K562 (cell line): ENCODE measurements around the gene ARHGAP28. TPM values are rescaled to one million over a fixed set of nuclear protein-coding genes. Genes with fewer than 3 reads are reported as not detected.

Experiments used
- ATAC-seq: fragments of 200-7000 bp; cut with Tn5 transposase; 3 replicates; pipeline ENCODE4 v1.9.1; 2020; ENCODE audit warnings: moderate library complexity
- BruUV-seq: library from RNA; stranded (reverse); fragments of 400-500 nt; replicated peaks from 2 replicates; lab custom pipeline; 2021; lab: Mats Ljungman, UMichigan
- CTCF ChIA-PET: fragments of 300-600 bp; formaldehyde crosslinking; extraction: SDS; loops from one replicate; lab custom pipeline; 2021; ENCODE audit warnings: low intra/inter-chr PET ratio; lab: Yijun Ruan, JAX
- POLR2A ChIA-PET: fragments of 300-600, 350-650 bp; sonication (Branson Sonifier 250); formaldehyde crosslinking; extraction: SDS; loops from one replicate; lab custom pipeline; 2021; ENCODE audit warnings: antibody characterized with exemption, inconsistent platforms; lab: Yijun Ruan, JAX
- DNase-seq, 4 experiments: peaks; one replicate each; pipeline versions ENCODE4 v3.0.0 to v3.0.0-alpha.2; 2011 to 2018; ENCODE audit warnings: low spot score in 3 of 4, mixed read lengths in 3 of 4; ENCODE audit errors: extremely low read depth in 1 of 4
- FAIRE-seq: peaks from 2 replicates; lab custom pipeline; 2011; peaks lifted over from hg19 to GRCh38; lab: Jason Lieb, UNC
- H2AFZ ChIP-seq: 2 replicates; pipeline ENCODE4 v1.6.0; 2011; ENCODE audit warnings: low read depth, low read length, control low read depth, inconsistent platforms
- H3K27ac ChIP-seq: fragments of 200-600 bp; 3 replicates; pipeline ENCODE4 v1.8.0; 2011; ENCODE audit warnings: low read depth, mild to moderate bottlenecking, control low read depth, inconsistent platforms, low read length, moderate library complexity, mixed read lengths; ENCODE audit errors: extremely low read depth
- H3K27me3 ChIP-seq, 2 experiments: fragments of 300-600 bp in 1 of 2; 2 replicates in 1 of 2; 3 replicates in 1 of 2; pipeline versions ENCODE4 v1.6.0 to v1.8.0; 2011; ENCODE audit warnings: inconsistent platforms in 2 of 2, low read length in 2 of 2, mild to moderate bottlenecking in 1 of 2, mixed read lengths in 1 of 2, moderate library complexity in 1 of 2; ENCODE audit not compliant: control insufficient read depth in 2 of 2, insufficient read depth in 2 of 2
- H3K36me3 ChIP-seq: fragments of 300-600 bp; 3 replicates; pipeline ENCODE4 v1.8.0; 2011; ENCODE audit warnings: mild to moderate bottlenecking, low read length, inconsistent platforms; ENCODE audit not compliant: control insufficient read depth, insufficient read depth
- H3K4me1 ChIP-seq, 2 experiments: fragments of 200-600 bp in 1 of 2; replicated peaks in 1 of 2; 2 replicates in 1 of 2; 3 replicates in 1 of 2; pipeline versions ENCODE4 v1.5.1 to v1.8.0; 2011; ENCODE audit warnings: inconsistent platforms in 2 of 2, low read length in 2 of 2, mild to moderate bottlenecking in 1 of 2, mixed read lengths in 1 of 2, moderate library complexity in 1 of 2; ENCODE audit not compliant: control insufficient read depth in 2 of 2, insufficient read depth in 2 of 2
- H3K4me2 ChIP-seq: 2 replicates; pipeline ENCODE4 v1.6.1; 2011; ENCODE audit warnings: low read length, control low read depth, inconsistent platforms, mixed read lengths; ENCODE audit not compliant: insufficient read depth
- H3K4me3 ChIP-seq: fragments of 200-600 bp; sonication (generic), shearing (Covaris generic); 2 replicates; pipeline ENCODE4 v1.5.1; 2016; ENCODE audit warnings: control low read depth, inconsistent platforms
- H3K79me2 ChIP-seq: fragments of 200-600 bp; 3 replicates; pipeline ENCODE4 v1.8.0; 2011; ENCODE audit warnings: low read length, inconsistent platforms; ENCODE audit not compliant: control insufficient read depth, insufficient read depth
- H3K9ac ChIP-seq, 2 experiments: 2 replicates each; pipeline versions ENCODE4 v1.6.0 to v1.6.1; 2011; ENCODE audit warnings: low read depth in 2 of 2, low read length in 2 of 2, control low read depth in 1 of 2, inconsistent platforms in 1 of 2, mild to moderate bottlenecking in 1 of 2, mixed read lengths in 1 of 2; ENCODE audit not compliant: insufficient read depth in 1 of 2
- H3K9me1 ChIP-seq: one replicate; pipeline ENCODE4 v1.6.0; 2011; ENCODE audit warnings: inconsistent platforms, mild to moderate bottlenecking, low read length, moderate library complexity; ENCODE audit not compliant: control insufficient read depth, insufficient read depth
- H3K9me3 ChIP-seq: replicated peaks from 2 replicates; pipeline ENCODE4 v1.5.1; 2011; ENCODE audit warnings: low read depth, low read length, inconsistent platforms; ENCODE audit not compliant: control insufficient read depth, insufficient read depth
- H4K20me1 ChIP-seq: replicated peaks from 2 replicates; pipeline ENCODE4 v1.6.1; 2011; ENCODE audit warnings: low read length, inconsistent platforms, mixed read lengths; ENCODE audit not compliant: control insufficient read depth, insufficient read depth
- CREBBP ChIP-seq: IDR thresholded peaks from one replicate; pipeline ENCODE4 v1.6.1; 2012; ENCODE audit warnings: low read depth, mild to moderate bottlenecking, control low read depth, inconsistent platforms, low read length
- E2F4 ChIP-seq: sonication (generic); formaldehyde crosslinking; IDR thresholded peaks from 2 replicates; pipeline ENCODE4 v1.8.0; 2022; ENCODE audit warnings: mild to moderate bottlenecking, low read depth, missing genetic modification reagents
- FOXK2 ChIP-seq, 2 experiments: fragments of 450-650 bp; IDR thresholded peaks in 1 of 2; conservative IDR thresholded peaks in 1 of 2; 2 replicates each; pipeline ENCODE4 v1.6.1; 2016; ENCODE audit warnings: low read depth in 2 of 2, mild to moderate bottlenecking in 1 of 2
- HOXB6 ChIP-seq: fragments of 250-450 bp; sonication (Bioruptor Pico); IDR thresholded peaks from 2 replicates; pipeline ENCODE4 v1.5.1; 2022; ENCODE audit warnings: mild to moderate bottlenecking, borderline replicate concordance
- IFI16 ChIP-seq: fragments of 250-450 bp; sonication (Bioruptor Pico); IDR thresholded peaks from 2 replicates; pipeline ENCODE4 v2.1.2; 2022; ENCODE audit warnings: mild to moderate bottlenecking, inconsistent platforms
- KAT8 ChIP-seq: fragments of 450-650 bp; IDR thresholded peaks from 2 replicates; pipeline ENCODE4 v1.6.1; 2016; ENCODE audit warnings: low read depth, mild to moderate bottlenecking
- MED1 ChIP-seq: sonication (generic); formaldehyde crosslinking; IDR thresholded peaks from 2 replicates; pipeline ENCODE4 v1.8.1; 2023; ENCODE audit warnings: missing genetic modification reagents, borderline replicate concordance
- PRDM10 ChIP-seq: fragments of 450-650 bp; IDR thresholded peaks from 2 replicates; pipeline ENCODE4 v1.6.1; 2018; ENCODE audit not compliant: partially characterized antibody
- SP2 ChIP-seq: IDR thresholded peaks from 2 replicates; pipeline ENCODE4 v1.6.1; 2011; ENCODE audit warnings: mild to moderate bottlenecking, low read depth, low read length, moderate library complexity; ENCODE audit not compliant: poor library complexity, severe bottlenecking; ENCODE audit errors: extremely low read depth
- YY1 ChIP-seq, 3 experiments: IDR thresholded peaks; 2 replicates each; pipeline ENCODE4 v1.6.1; 2011; ENCODE audit warnings: low read length in 2 of 3, mild to moderate bottlenecking in 2 of 3, moderate library complexity in 2 of 3, borderline replicate concordance in 1 of 3, control low read depth in 1 of 3, low read depth in 1 of 3; ENCODE audit not compliant: insufficient read depth in 3 of 3, insufficient replicate concordance in 2 of 3, control insufficient read depth in 1 of 3, insufficient read length in 1 of 3; ENCODE audit errors: extremely low read depth in 1 of 3
- ZBTB7A ChIP-seq: IDR thresholded peaks from 2 replicates; pipeline ENCODE4 v1.6.1; 2011; ENCODE audit warnings: low read depth, mild to moderate bottlenecking, low read length, moderate library complexity, borderline replicate concordance; ENCODE audit not compliant: control insufficient read depth
- ZNF263 ChIP-seq: sonication (generic); formaldehyde crosslinking; IDR thresholded peaks from 2 replicates; pipeline ENCODE4 v1.8.0; 2022; ENCODE audit warnings: mild to moderate bottlenecking, missing genetic modification reagents, borderline replicate concordance
- ZNF311 ChIP-seq: fragments of 250-450 bp; sonication (Bioruptor Pico); IDR thresholded peaks from 2 replicates; pipeline ENCODE4 v1.4.0; 2020; ENCODE audit warnings: mild to moderate bottlenecking, moderate library complexity
- ZNF41 ChIP-seq: fragments of 250-450 bp; sonication (Bioruptor Pico); conservative IDR thresholded peaks from 2 replicates; pipeline ENCODE4 v1.4.0; 2020; ENCODE audit warnings: mild to moderate bottlenecking
- ZNF695 ChIP-seq: fragments of 450-650 bp; formaldehyde crosslinking; IDR thresholded peaks from 2 replicates; pipeline ENCODE4 v1.4.0; 2020; ENCODE audit warnings: mild to moderate bottlenecking, moderate library complexity
- ZNF764 ChIP-seq: fragments of 250-450 bp; sonication (Bioruptor Pico); IDR thresholded peaks from 2 replicates; pipeline ENCODE4 v1.4.0; 2020; ENCODE audit warnings: low read depth, mild to moderate bottlenecking, moderate library complexity
- in situ Hi-C: fragments of 300-500 bp; cut with MboI; formaldehyde crosslinking; loops from 4 replicates; pipeline ENCODE4 v1.15.0; 2018; ENCODE audit warnings: inconsistent platforms, mixed read lengths
- intact Hi-C: fragments of 100-400 bp; cut with micrococcal nuclease; formaldehyde crosslinking; loops from 2 replicates; pipeline ENCODE4 v1.14.2; 2022
- polyA plus RNA-seq, 8 experiments: library from polyadenylated mRNA; depleted of rRNA in 4 of 8; stranded (reverse) in 5 of 8; unstranded in 3 of 8; fragments of >200 nt; fragmentation: Nextera tagmentation in 2 of 8; fragmentation: Illumina TruSeq in 1 of 8; extraction: Ambion mirVana in 2 of 8; extraction: Trizol in 1 of 8; gene quantifications; 2 replicates each; pipeline versions ENCODE4 v1.2.1 to v1.2.3, GENCODE V29; 2011 to 2014; ENCODE audit warnings: inconsistent platforms in 1 of 8, missing spikeins in 1 of 8
- total RNA-seq, 7 experiments: library from RNA; depleted of rRNA in 6 of 7; stranded (reverse); fragments of >200 nt in 6 of 7; fragmentation: Illumina TruSeq in 2 of 7; extraction: Trizol in 2 of 7; gene quantifications; 2 replicates each; pipeline versions ENCODE4 v1.2.1 to v1.2.3, GENCODE V29; 2011 to 2021; ENCODE audit warnings: low replicate concordance in 1 of 7

ARHGAP28 gene
- total and polyA plus RNA-seq, 9 of the 15 experiments (the other 6 are each of a cell fraction or from before 2014, with no cell fraction given), result 0.93 to 5.9 (median 5.0) TPM

- TF ChIP-seq ZNF764 (CRISPR knock-in tag) (no peak), HOXB6 (CRISPR knock-in tag) (no peak), PRDM10 (no peak)
Observed at GRCh38 chr18:6781142-6781714, 51.7 kb downstream of the ARHGAP28 start (continued).

DNA sequence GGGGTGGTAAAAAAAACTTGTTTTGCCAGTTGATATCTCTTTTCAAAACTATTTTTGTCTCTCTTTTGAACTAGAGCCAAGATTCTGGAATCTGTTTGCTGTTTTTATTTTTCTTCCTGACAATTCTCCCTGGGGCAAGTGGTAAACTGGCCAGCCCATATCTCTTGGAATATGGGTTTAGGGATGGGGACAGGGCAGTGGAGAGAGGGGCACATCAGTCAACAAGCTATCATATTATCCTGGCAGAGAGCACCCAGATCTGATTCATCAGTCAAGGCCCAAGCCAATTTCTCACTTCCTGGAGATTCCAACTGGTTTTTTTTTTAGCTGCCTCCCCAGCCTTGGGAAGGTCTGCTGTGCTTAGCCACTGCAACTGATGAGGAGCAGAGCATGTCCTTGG, 52.3 kb downstream of the ARHGAP28 start:
- H3K27ac ChIP-seq, result no peak overlapping the region
- H3K4me3 ChIP-seq, result no peak overlapping the region
- H3K36me3 ChIP-seq, result no peaks in the 10 kb centered on the region
- POLR2A ChIA-PET, result interaction anchor here (1.2 kb wide), 1 partner anchor 11 kb away, joined by 3 read pairs; no protein-coding TSS in a partner anchor
- CTCF ChIA-PET, result no interaction called here
- no TSS peak for BruUV-seq
- DNase-seq, result no peak
- in situ Hi-C loops, result no loop called here
- peaks cover 3 to 4% of the 10 kb centered on the region in 2 experiments; a peak in 2 of 5 replicates for H3K4me1 ChIP-seq
- H3K9ac ChIP-seq, result no peak overlapping the region
- ATAC-seq, result no peak
- H2AFZ ChIP-seq, result no peak overlapping the region
- no peaks in the 10 kb centered on the region for H4K20me1 ChIP-seq
- H3K9me1 ChIP-seq, result no peaks in the 10 kb centered on the region
- intact Hi-C loops, result no loop called here
- no peaks in the 10 kb centered on the region for H3K9me3 ChIP-seq
- no peak for FAIRE-seq
- H3K4me2 ChIP-seq, result no peak overlapping the region
- H3K79me2 ChIP-seq, result no peaks in the 10 kb centered on the region
- peaks cover 0 to 4% of the 10 kb centered on the region in 2 experiments; a peak in 2 of 5 replicates for H3K27me3 ChIP-seq
- TF ChIP-seq CREBBP (no peak), ZNF41 (no peak), YY1 (IDR thresholded peaks at IDR 0.05; ENCODE audit: borderline replicate concordance in 1 of 3, control insufficient read depth in 1 of 3, extremely low read depth in 1 of 3, insufficient read depth in 3 of 3, insufficient read length in 1 of 3, insufficient replicate concordance in 2 of 3, low read depth in 1 of 3, low read length in 2 of 3) (no peak), ZNF695 (no peak), SP2 (no peak), IFI16 (no peak), ZNF311 (CRISPR knock-in tag) (no peak), E2F4 (CRISPR knock-in tag) (no peak), MED1 (CRISPR knock-in tag) (no peak), ZBTB7A (no peak), KAT8 (no peak), FOXK2 (conservative IDR thresholded peaks at IDR 0.05 in 1 of 2, IDR thresholded peaks at IDR 0.05 in 1 of 2; ENCODE audit: low read depth in 2 of 2) (no peak), ZNF263 (CRISPR knock-in tag) (no peak)
